GM12878 (cell line): Measurements from ENCODE around the gene KRTAP10-9.

Experiments
- CHD4 ChIP-seq: fragments of 200-600 bp; sonication (generic); IDR thresholded peaks from 2 replicates; pipeline ENCODE4 v1.6.1; 2016; ENCODE audit warnings: mild to moderate bottlenecking
- CREM ChIP-seq: IDR thresholded peaks from 2 replicates; pipeline ENCODE4 v1.6.1; 2014; ENCODE audit warnings: antibody characterized with exemption, low read depth
- CTCF ChIP-seq, 3 experiments: IDR thresholded peaks in 2 of 3; conservative IDR thresholded peaks in 1 of 3; 2 replicates each; pipeline ENCODE4 v1.5.1; 2011; ENCODE audit warnings: low read depth in 3 of 3, low read length in 3 of 3, mild to moderate bottlenecking in 3 of 3, control low read depth in 2 of 3, moderate library complexity in 2 of 3, inconsistent platforms in 1 of 3, mixed read lengths in 1 of 3; ENCODE audit not compliant: control insufficient read depth in 2 of 3, insufficient read depth in 1 of 3; ENCODE audit errors: extremely low read depth in 1 of 3
- CUX1 ChIP-seq: IDR thresholded peaks from 2 replicates; pipeline ENCODE4 v1.6.1; 2012; ENCODE audit warnings: improper control_type of control experiment, low read depth, low read length; ENCODE audit not compliant: insufficient replicate concordance
- EP300 ChIP-seq, 2 experiments: fragments of 150-350 bp in 1 of 2; IDR thresholded peaks; 2 replicates each; pipeline ENCODE4 v1.6.1; 2011 to 2012; ENCODE audit warnings: low read depth in 2 of 2, low read length in 2 of 2, borderline replicate concordance in 1 of 2, improper control_type of control experiment in 1 of 2, inconsistent platforms in 1 of 2; ENCODE audit not compliant: control insufficient read depth in 1 of 2
- KAT2A ChIP-seq: conservative IDR thresholded peaks from 2 replicates; pipeline ENCODE4 v1.6.1; 2011; ENCODE audit warnings: low read depth, low read length; ENCODE audit not compliant: control insufficient read depth
- NRF1 ChIP-seq: conservative IDR thresholded peaks from 2 replicates; pipeline ENCODE4 v1.6.1; 2011; ENCODE audit warnings: mild to moderate bottlenecking, low read depth, low read length, improper control_type of control experiment
- PML ChIP-seq: IDR thresholded peaks from 2 replicates; pipeline ENCODE4 v1.6.1; 2012; ENCODE audit warnings: low read length, inconsistent platforms
- POLR2AphosphoS5 ChIP-seq: IDR thresholded peaks from 2 replicates; pipeline ENCODE4 v1.6.1; 2011; ENCODE audit warnings: mild to moderate bottlenecking, low read length, inconsistent platforms
- SREBF2 ChIP-seq: IDR thresholded peaks from 2 replicates; pipeline ENCODE4 v1.6.1; 2012; ENCODE audit warnings: mild to moderate bottlenecking, low read length
- ZBTB4 ChIP-seq: fragments of 450-650 bp; formaldehyde crosslinking; IDR thresholded peaks from 2 replicates; pipeline ENCODE4 v1.4.0; 2022; ENCODE audit warnings: mild to moderate bottlenecking, moderate library complexity
- ZNF592 ChIP-seq: fragments of 450-650 bp; IDR thresholded peaks from 2 replicates; pipeline ENCODE4 v1.6.1; 2017; ENCODE audit warnings: mild to moderate bottlenecking, moderate library complexity

- no peak for TF ChIP-seq KAT2A
- no peak for TF ChIP-seq CUX1
- TF ChIP-seq CTCF (IDR thresholded peaks at IDR 0.05 in 2 of 3, conservative IDR thresholded peaks at IDR 0.05 in 1 of 3; ENCODE audit: control insufficient read depth in 2 of 3, extremely low read depth in 1 of 3, insufficient read depth in 1 of 3, low read depth in 3 of 3, low read length in 3 of 3) = no peak
- TF ChIP-seq ZNF592 = no peak
- TF ChIP-seq CREM = no peak
- no peak for TF ChIP-seq POLR2AphosphoS5
- TF ChIP-seq SREBF2 = no peak
- no peak for TF ChIP-seq ZBTB4 (CRISPR knock-in tag)
- no peak for TF ChIP-seq NRF1
- no peak for TF ChIP-seq EP300 (IDR thresholded peaks at IDR 0.05; ENCODE audit: borderline replicate concordance in 1 of 2, control insufficient read depth in 1 of 2, low read depth in 2 of 2, low read length in 2 of 2)
- TF ChIP-seq PML = no peak
- no peak for TF ChIP-seq CHD4
Measured at GRCh38 chr21:44612669-44613229, 14.1 kb upstream of the KRTAP10-9 start.
